Measurements from ENCODE around the gene OR52D1.

The OR52D1 gene

GRCh38 chr11:5488385-5488784 is at the start of gene OR52D1:
OR52D1 (plus strand) TSS chr11:5488685; CDS start chr11:5488707, 22 bp downstream.
- DNase-seq (ENCODE audit: low read depth in 2 of 2): no peak

- no peak for DNase-seq (ENCODE audit: low read depth in 2 of 2)
Measured at GRCh38 chr11:5441414-5441813, 47.1 kb upstream of the OR52D1 start, which contains the start of gene OR51I1. OR51I1 (minus strand) TSS chr11:5441514; CDS start chr11:5441514, 0 bp downstream.

- no peak for DNase-seq (ENCODE audit: low read depth in 2 of 2)
Measured at GRCh38 chr11:5443835-5444393, 44.6 kb upstream of the OR52D1 start.

GRCh38 chr11:5449023-5449422 is 39.5 kb upstream of the OR52D1 start, which contains the start of gene OR51I2:
OR51I2 (plus strand) TSS chr11:5449323; CDS start chr11:5453489, 4,166 bp downstream.
- DNase-seq (ENCODE audit: low read depth in 2 of 2): no peak

GRCh38 chr11:5449432-5449831 is 39.1 kb upstream of the OR52D1 start:
- DNase-seq (ENCODE audit: low read depth in 2 of 2): no peak

- DNase-seq (ENCODE audit: low read depth in 2 of 2): no peak
Measured at GRCh38 chr11:5460983-5461621, 27.4 kb upstream of the OR52D1 start.

GRCh38 chr11:5467527-5467926 is 21.0 kb upstream of the OR52D1 start:
- DNase-seq (ENCODE audit: low read depth in 2 of 2): no peak

GRCh38 chr11:5473921-5474320 is 14.6 kb upstream of the OR52D1 start:
- no peak for DNase-seq (ENCODE audit: low read depth in 2 of 2)

- DNase-seq (ENCODE audit: low read depth in 2 of 2): peak in 1 of 2 donors; percentile 3
Measured at GRCh38 chr11:5476186-5476819, 12.2 kb upstream of the OR52D1 start.

GRCh38 chr11:5486003-5486402 is 2.5 kb upstream of the OR52D1 start:
- no peak for DNase-seq (ENCODE audit: low read depth in 2 of 2)

- DNase-seq (ENCODE audit: low read depth in 2 of 2): no peak
Measured at GRCh38 chr11:5486421-5486820, 2.1 kb upstream of the OR52D1 start.

- DNase-seq (ENCODE audit: low read depth in 2 of 2): no peak
Measured at GRCh38 chr11:5488798-5489399, 414 bp downstream of the OR52D1 start.

- no peak for DNase-seq (ENCODE audit: low read depth in 2 of 2)
Measured at GRCh38 chr11:5489576-5490357, 1.3 kb downstream of the OR52D1 start.

GRCh38 chr11:5499671-5500070 is 11.2 kb downstream of the OR52D1 start:
- DNase-seq (ENCODE audit: low read depth in 2 of 2): no peak

GRCh38 chr11:5500393-5500801 is 11.9 kb downstream of the OR52D1 start:
- no peak for DNase-seq (ENCODE audit: low read depth in 2 of 2)

GRCh38 chr11:5504403-5504921 is 16.0 kb downstream of the OR52D1 start:
- DNase-seq (ENCODE audit: low read depth in 2 of 2): no peak

- DNase-seq (ENCODE audit: low read depth in 2 of 2): no peak
Measured at GRCh38 chr11:5505363-5506048, 17.0 kb downstream of the OR52D1 start.

GRCh38 chr11:5507177-5507932 is 18.9 kb downstream of the OR52D1 start:
- DNase-seq (ENCODE audit: low read depth in 2 of 2): no peak

GRCh38 chr11:5507933-5508305 is 19.4 kb downstream of the OR52D1 start:
- DNase-seq (ENCODE audit: low read depth in 2 of 2): no peak

- DNase-seq (ENCODE audit: low read depth in 2 of 2): no peak
Measured at GRCh38 chr11:5508605-5509004, 20.1 kb downstream of the OR52D1 start.

Data from stimulated activated CD8-positive, alpha-beta memory T cell treated with anti-CD3 and anti-CD28 coated beads, Interleukin-7, amount 100 ng/mL, for 4 hours (primary cell).